Left lung (tissue), 10 donors: ENCODE measurements around the gene CHD2. TPM values are rescaled to one million over a fixed set of nuclear protein-coding genes. Genes with fewer than 3 reads are reported as not detected.

Experiments
- ATAC-seq: fragments of 200-7000 bp; cut with Tn5 transposase; one replicate; pipeline ENCODE4 v1.9.1; 2020; ENCODE audit warnings: moderate library complexity
- DNase-seq, 4 donors: peaks; one replicate each; pipeline ENCODE4 v3.0.0-alpha.2; 2013 to 2020
- H3K27ac ChIP-seq, 2 donors: fragments of 200-600 bp; sonication (generic) in 1 of 2; one replicate each; pipeline versions ENCODE4 v1.5.0 to v1.8.0; 2020 to 2021
- H3K27me3 ChIP-seq, 2 donors: fragments of 200-600 bp; sonication (generic) in 1 of 2; one replicate each; pipeline versions ENCODE4 v1.5.0 to v1.8.0; 2020 to 2021
- H3K36me3 ChIP-seq, 2 donors: fragments of 200-600 bp; sonication (generic) in 1 of 2; one replicate each; pipeline versions ENCODE4 v1.5.0 to v1.8.0; 2020 to 2021
- H3K4me1 ChIP-seq, 2 donors: fragments of 200-600 bp; one replicate each; pipeline ENCODE4 v1.8.0; 2021
- H3K4me3 ChIP-seq, 2 donors: fragments of 200-600 bp; sonication (generic) in 1 of 2; one replicate each; pipeline versions ENCODE4 v1.5.0 to v1.8.0; 2020 to 2021; ENCODE audit warnings: mild to moderate bottlenecking in 1 of 2
- H3K9me3 ChIP-seq, 2 donors: fragments of 200-600 bp; sonication (generic) in 1 of 2; one replicate each; pipeline versions ENCODE4 v1.5.0 to v1.8.0; 2020 to 2021
- CTCF ChIP-seq, 2 donors: fragments of 200-600 bp; sonication (generic) in 1 of 2; IDR thresholded peaks; one replicate each; pipeline versions ENCODE4 v1.5.0 to v1.8.0; 2021; ENCODE audit warnings: antibody characterized with exemption in 2 of 2
- intact Hi-C, 2 donors: fragments of 100-400 bp; cut with DNase I; formaldehyde crosslinking; loops; one replicate each; pipeline versions ENCODE4 v1.11.2 to v1.14.2; 2022
- polyA plus RNA-seq, 6 donors: library from polyadenylated mRNA; unstranded; fragments of 120-200 nt; gene quantifications; one replicate each; pipeline ENCODE4 v1.2.1, GENCODE V29; 2013; ENCODE audit not compliant: insufficient read length in 6 of 6
- total RNA-seq, 2 donors: library from RNA; stranded (reverse); fragmentation: NEBNext Ultra II Directional; extraction: Animal tissue kit (Norgen Biotek cat#: 25700); gene quantifications; one replicate each; pipeline ENCODE4 v1.2.1, GENCODE V29; 2021
- donor health status: DM: no; HTN: yes; CAD: no.
- donor health status: DM: no; HTN: no; CAD: no.

The CHD2 gene
- total and polyA plus RNA-seq, 8 donors: 120 to 152 (median 130) TPM

DNA sequence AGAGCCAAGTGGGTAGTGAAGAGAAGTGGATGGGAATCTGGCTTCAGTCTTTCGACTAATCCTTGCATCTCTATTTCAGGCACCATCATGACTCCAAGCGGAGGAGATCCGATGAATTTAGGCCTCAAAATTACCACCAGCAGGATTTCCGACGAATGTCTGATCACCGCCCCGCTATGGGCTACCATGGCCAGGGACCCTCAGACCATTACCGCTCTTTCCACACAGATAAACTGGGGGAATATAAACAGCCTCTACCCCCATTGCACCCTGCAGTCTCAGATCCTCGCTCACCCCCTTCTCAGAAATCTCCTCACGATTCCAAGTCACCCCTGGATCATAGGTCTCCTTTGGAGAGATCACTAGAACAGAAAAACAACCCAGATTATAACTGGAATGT, 124.2 kb downstream of the CHD2 start:
- TF ChIP-seq CTCF (IDR thresholded peaks at IDR 0.05): no peak
- H3K4me3 ChIP-seq: no peak overlapping the region
- peaks cover 28 to 46% of the 10 kb centered on the region in 2 donors for H3K4me1 ChIP-seq
- no peaks in the 10 kb centered on the region for H3K9me3 ChIP-seq
- no peak for DNase-seq
- peak overlapping the region in 1 of 2 donors; percentile 93 for H3K27ac ChIP-seq
- intact Hi-C loops: loop anchor here in 1 of 2 donors (10.0 kb wide), 1 partner anchor 239 kb away; no protein-coding TSS in a partner anchor
- no peaks in the 10 kb centered on the region for H3K27me3 ChIP-seq
- ATAC-seq: no peak
- H3K36me3 ChIP-seq: peaks cover 4 to 84% of the 10 kb centered on the region in 2 donors

GRCh38 chr15:93024716-93025624, 124.8 kb downstream of the CHD2 start:
- no peak overlapping the region for H3K4me3 ChIP-seq
- H3K27ac ChIP-seq: peak overlapping the region in 1 of 2 donors; percentile 93
- peaks cover 34 to 53% of the 10 kb centered on the region in 2 donors for H3K4me1 ChIP-seq
- no peak for TF ChIP-seq CTCF (IDR thresholded peaks at IDR 0.05)
- intact Hi-C loops: loop anchor here in 1 of 2 donors (10.0 kb wide), 1 partner anchor 240 kb away; no protein-coding TSS in a partner anchor
- DNase-seq (no peak), ATAC-seq (no peak)
- no peaks in the 10 kb centered on the region for H3K9me3 ChIP-seq
- peaks cover 4 to 77% of the 10 kb centered on the region in 2 donors for H3K36me3 ChIP-seq
- H3K27me3 ChIP-seq: no peaks in the 10 kb centered on the region

GRCh38 chr15:93025625-93025982, 125.5 kb downstream of the CHD2 start:
- Histone ChIP-seq H3K4me3 (no peak overlapping the region), H3K36me3 (peaks cover 4 to 71% of the 10 kb centered on the region in 2 donors), H3K9me3 (no peaks in the 10 kb centered on the region), H3K27ac (peak overlapping the region in 1 of 2 donors; percentile 93), H3K4me1 (peaks cover 41 to 59% of the 10 kb centered on the region in 2 donors), H3K27me3 (no peaks in the 10 kb centered on the region)
- no peak for TF ChIP-seq CTCF (IDR thresholded peaks at IDR 0.05)
- intact Hi-C loops: loop anchor here in 1 of 2 donors (10.0 kb wide), 1 partner anchor 241 kb away; no protein-coding TSS in a partner anchor
- ATAC-seq (no peak), DNase-seq (no peak)

DNA sequence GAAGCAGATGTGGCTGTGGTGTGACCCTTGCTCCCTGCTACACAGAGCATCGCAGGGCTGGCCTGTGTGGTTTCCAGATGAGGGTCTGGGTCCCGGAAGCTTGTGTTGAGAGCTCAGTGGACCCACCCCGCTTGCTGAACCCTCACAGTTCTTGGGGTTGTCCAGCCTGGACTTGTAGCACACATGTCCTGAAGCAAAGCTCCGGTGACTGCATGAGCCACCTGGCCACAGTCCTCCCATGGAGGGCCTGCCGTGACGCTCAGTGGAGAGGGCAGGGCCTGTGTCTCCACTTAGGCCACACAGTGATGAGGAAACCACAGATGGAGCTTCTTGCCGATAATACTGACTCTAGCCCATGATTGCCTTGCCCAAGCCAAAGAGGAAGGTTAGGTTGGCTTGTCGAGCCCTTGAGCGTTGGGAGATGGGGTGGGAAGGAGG, 126.3 kb downstream of the CHD2 start:
- no peak for TF ChIP-seq CTCF (IDR thresholded peaks at IDR 0.05)
- peaks cover 4 to 63% of the 10 kb centered on the region in 2 donors for H3K36me3 ChIP-seq
- peaks cover 41 to 65% of the 10 kb centered on the region in 2 donors for H3K4me1 ChIP-seq
- H3K27ac ChIP-seq: peak overlapping the region in 1 of 2 donors; percentile 93
- intact Hi-C loops: loop anchor here in 1 of 2 donors (10.0 kb wide), 1 partner anchor 242 kb away; no protein-coding TSS in a partner anchor
- no peak overlapping the region for H3K4me3 ChIP-seq
- H3K27me3 ChIP-seq: no peaks in the 10 kb centered on the region
- ATAC-seq: no peak
- DNase-seq: no peak
- H3K9me3 ChIP-seq: no peaks in the 10 kb centered on the region

DNA sequence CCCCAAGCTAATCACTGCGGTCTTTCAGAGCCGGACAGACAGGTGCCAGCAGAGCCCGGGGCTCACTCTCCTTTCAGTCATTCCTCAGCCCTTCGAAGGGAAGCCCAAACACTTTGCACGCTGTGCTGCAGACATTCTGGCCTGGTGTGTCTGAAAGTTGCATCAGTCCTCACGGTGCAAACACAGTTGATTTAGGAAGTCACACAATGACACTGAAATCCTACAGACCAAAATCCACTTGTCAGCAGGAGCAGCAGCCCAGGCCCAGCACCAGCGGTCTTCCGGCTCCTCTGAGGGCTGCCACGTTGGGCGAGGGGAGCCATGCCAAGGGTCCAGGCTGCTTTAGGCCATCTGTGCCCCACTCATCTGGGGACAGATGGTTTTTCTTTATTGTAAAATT, 127.3 kb downstream of the CHD2 start:
- H3K4me3 ChIP-seq: no peak overlapping the region
- intact Hi-C loops: loop anchor here in 1 of 2 donors (10.0 kb wide), 1 partner anchor 243 kb away; no protein-coding TSS in a partner anchor
- no peaks in the 10 kb centered on the region for H3K9me3 ChIP-seq
- H3K4me1 ChIP-seq: peaks cover 41 to 65% of the 10 kb centered on the region in 2 donors
- H3K27ac ChIP-seq: peak overlapping the region in 1 of 2 donors; percentile 93
- ATAC-seq (no peak), DNase-seq (no peak)
- H3K36me3 ChIP-seq: peaks cover 2 to 53% of the 10 kb centered on the region in 2 donors
- H3K27me3 ChIP-seq: no peaks in the 10 kb centered on the region
- no peak for TF ChIP-seq CTCF (IDR thresholded peaks at IDR 0.05)
